Uterus (tissue), 2 donors: ENCODE results near the gene SETD4.

ENCODE experiments used
- CTCF ChIP-seq, 4 experiments: fragments of 200-600 bp in 2 of 4; fragments of 450-650 bp in 2 of 4; sonication (generic) in 2 of 4; IDR thresholded peaks; one replicate each; pipeline ENCODE4 v1.5.1; 2016 to 2019; ENCODE audit warnings: antibody characterized with exemption in 4 of 4, mild to moderate bottlenecking in 2 of 4, moderate library complexity in 1 of 4
- POLR2A ChIP-seq, 2 donors: fragments of 450-650 bp; IDR thresholded peaks; one replicate each; pipeline ENCODE4 v1.6.1; 2016; ENCODE audit warnings: antibody characterized with exemption in 2 of 2, mild to moderate bottlenecking in 1 of 2, moderate library complexity in 1 of 2

DNA sequence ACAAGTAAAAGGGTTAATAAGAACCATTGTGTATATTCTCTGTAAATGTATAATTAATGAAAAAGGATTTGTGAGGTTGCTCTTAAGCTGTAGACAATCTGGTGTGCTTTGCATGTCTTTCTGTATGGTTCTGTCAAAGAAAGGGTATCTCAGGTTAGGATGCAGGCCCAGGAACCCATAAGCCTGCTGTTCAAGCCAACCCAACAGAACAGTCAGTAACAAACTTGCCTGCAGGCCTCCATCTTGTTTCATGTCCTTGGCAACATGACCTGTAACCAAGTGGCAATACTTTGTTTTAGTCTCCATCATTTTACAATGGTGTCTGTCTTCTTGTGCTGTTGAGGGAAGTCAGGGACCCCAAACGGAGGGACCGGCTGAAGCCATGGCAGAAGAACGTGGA, 38.7 kb upstream of the SETD4 start:
- TF ChIP-seq CTCF (IDR thresholded peaks at IDR 0.05) (no peak), POLR2A (IDR thresholded peaks at IDR 0.05) (no peak)
